OCI-LY7 (cell line): ENCODE data around the gene RPUSD1. TPM values are rescaled to one million over a fixed set of nuclear protein-coding genes. Genes with fewer than 3 reads are reported as not detected.

Experiments used
- BruUV-seq: library from RNA; stranded (reverse); fragments of 400-500 nt; replicated peaks from 2 replicates; lab custom pipeline; 2021; lab: Mats Ljungman, UMichigan
- CTCF ChIA-PET: fragments of 300-600 bp; sonication (Branson Sonifier 250); formaldehyde crosslinking; loops from one replicate; lab custom pipeline; 2022; ENCODE audit warnings: antibody characterized with exemption; ENCODE audit not compliant: unreplicated experiment; lab: Charles Lee
- POLR2A ChIA-PET: fragments of 300-600 bp; sonication (Branson Sonifier 250); formaldehyde crosslinking; loops from one replicate; lab custom pipeline; 2022; ENCODE audit warnings: antibody characterized with exemption; lab: Charles Lee
- DNase-seq: peaks from one replicate; pipeline ENCODE4 v3.0.0-alpha.2; 2015; ENCODE audit warnings: low spot score
- H2AFZ ChIP-seq: fragments of 200-600 bp; sonication (generic), shearing (Covaris generic); 2 replicates; pipeline ENCODE4 v1.6.1; 2014; ENCODE audit warnings: mild to moderate bottlenecking, antibody characterized with exemption, low read length, moderate library complexity
- H3K27ac ChIP-seq: fragments of 200-600 bp; sonication (generic); 2 replicates; pipeline ENCODE4 v1.5.1; 2014; ENCODE audit warnings: mixed run types, low read depth, mild to moderate bottlenecking, moderate library complexity, low read length, inconsistent platforms; ENCODE audit not compliant: poor library complexity, severe bottlenecking
- H3K36me3 ChIP-seq: fragments of 200-600 bp; sonication (generic); 2 replicates; pipeline ENCODE4 v1.6.1; 2014; ENCODE audit warnings: mild to moderate bottlenecking, antibody characterized with exemption, low read length, moderate library complexity, mixed read lengths; ENCODE audit not compliant: insufficient read depth
- H3K4me1 ChIP-seq: fragments of 200-600 bp; sonication (generic); 2 replicates; pipeline ENCODE4 v1.5.1; 2014; ENCODE audit warnings: mild to moderate bottlenecking, low read length; ENCODE audit not compliant: insufficient read depth, poor library complexity, severe bottlenecking
- H3K4me2 ChIP-seq: fragments of 200-600 bp; sonication (generic); 2 replicates; pipeline ENCODE4 v1.6.1; 2014; ENCODE audit warnings: mild to moderate bottlenecking, low read length
- H3K4me3 ChIP-seq: fragments of 200-600 bp; sonication (generic); 2 replicates; pipeline ENCODE4 v1.5.1; 2014; ENCODE audit warnings: mild to moderate bottlenecking, low read depth, low read length; ENCODE audit not compliant: poor library complexity, severe bottlenecking
- H3K79me2 ChIP-seq: fragments of 200-600 bp; sonication (generic); 2 replicates; pipeline ENCODE4 v1.6.1; 2016; ENCODE audit warnings: low read depth, mild to moderate bottlenecking, low read length, moderate library complexity, mixed read lengths; ENCODE audit not compliant: insufficient read depth
- H3K9me2 ChIP-seq: fragments of 200-600 bp; sonication (generic); 2 replicates; pipeline ENCODE4 v1.6.1; 2016; ENCODE audit warnings: mild to moderate bottlenecking, low read length, mixed read lengths; ENCODE audit not compliant: insufficient read depth
- H3K9me3 ChIP-seq: fragments of 200-600 bp; sonication (generic); 2 replicates; pipeline ENCODE4 v1.6.1; 2014; ENCODE audit warnings: mild to moderate bottlenecking, mixed run types, low read length, mixed read lengths
- H4K20me1 ChIP-seq: fragments of 200-600 bp; sonication (generic); 2 replicates; pipeline ENCODE4 v1.6.1; 2014; ENCODE audit warnings: mild to moderate bottlenecking, antibody characterized with exemption, low read length, moderate library complexity, mixed read lengths; ENCODE audit not compliant: insufficient read depth
- EZH2phosphoT487 ChIP-seq: fragments of 200-600 bp; sonication (generic); IDR thresholded peaks from 2 replicates; pipeline ENCODE4 v1.6.1; 2018; ENCODE audit warnings: low read depth, borderline replicate concordance, mild to moderate bottlenecking, mixed run types, antibody characterized with exemption, low read length, moderate library complexity, mixed read lengths
- intact Hi-C: fragments of 100-400 bp; cut with micrococcal nuclease; formaldehyde crosslinking; loops from one replicate; pipeline ENCODE4 v1.10.0; 2022; ENCODE audit not compliant: unreplicated experiment
- total RNA-seq, 2 experiments: library from RNA; depleted of rRNA in 1 of 2; stranded (reverse); fragments of >200 nt in 1 of 2; shearing (Covaris generic) in 1 of 2; gene quantifications; 2 replicates each; pipeline ENCODE4 v1.2.3, GENCODE V29; 2014 to 2022
- TF ChIP-seq, protein P1 (sequence below): fragments of 200-600 bp; sonication (generic); conservative IDR thresholded peaks from 2 replicates; pipeline ENCODE4 v1.5.1; 2014; ENCODE audit warnings: mild to moderate bottlenecking, antibody characterized with exemption, low read length, moderate library complexity, mixed read lengths

Gene RPUSD1
- total RNA-seq, 2 experiments from 2014 or later = 48.6 to 64.1 TPM

DNA sequence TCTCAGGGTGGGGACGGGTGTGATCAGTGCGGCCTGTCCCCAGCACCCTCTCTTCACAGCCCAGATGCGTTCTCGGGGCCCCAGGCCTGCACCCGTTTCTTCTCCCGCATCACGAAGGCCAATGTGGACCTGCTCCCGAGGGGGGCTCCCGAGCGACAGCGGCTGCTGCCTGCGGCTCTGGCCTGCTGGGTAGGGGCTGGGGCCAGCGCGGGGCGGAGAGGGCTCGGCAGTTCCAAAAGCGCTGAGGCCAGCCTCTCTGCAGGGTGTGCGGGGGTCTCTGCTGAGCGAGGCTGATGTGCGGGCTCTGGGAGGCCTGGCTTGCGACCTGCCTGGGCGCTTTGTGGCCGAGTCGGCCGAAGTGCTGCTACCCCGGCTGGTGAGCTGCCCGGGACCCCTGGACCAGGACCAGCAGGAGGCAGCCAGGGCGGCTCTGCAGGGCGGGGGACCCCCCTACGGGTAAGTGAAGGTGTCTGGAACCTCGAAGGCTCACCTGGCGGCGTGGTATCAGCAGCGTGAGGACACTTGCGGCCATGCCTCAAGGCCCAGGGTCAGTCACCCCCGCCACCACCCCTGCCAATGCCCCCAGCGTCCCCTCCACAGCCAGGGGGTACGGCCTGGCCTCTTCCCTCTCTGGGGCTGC lies 23.2 kb downstream of the RPUSD1 start:
- BruUV-seq = no TSS peak
- TF ChIP-seq, protein P1, sequence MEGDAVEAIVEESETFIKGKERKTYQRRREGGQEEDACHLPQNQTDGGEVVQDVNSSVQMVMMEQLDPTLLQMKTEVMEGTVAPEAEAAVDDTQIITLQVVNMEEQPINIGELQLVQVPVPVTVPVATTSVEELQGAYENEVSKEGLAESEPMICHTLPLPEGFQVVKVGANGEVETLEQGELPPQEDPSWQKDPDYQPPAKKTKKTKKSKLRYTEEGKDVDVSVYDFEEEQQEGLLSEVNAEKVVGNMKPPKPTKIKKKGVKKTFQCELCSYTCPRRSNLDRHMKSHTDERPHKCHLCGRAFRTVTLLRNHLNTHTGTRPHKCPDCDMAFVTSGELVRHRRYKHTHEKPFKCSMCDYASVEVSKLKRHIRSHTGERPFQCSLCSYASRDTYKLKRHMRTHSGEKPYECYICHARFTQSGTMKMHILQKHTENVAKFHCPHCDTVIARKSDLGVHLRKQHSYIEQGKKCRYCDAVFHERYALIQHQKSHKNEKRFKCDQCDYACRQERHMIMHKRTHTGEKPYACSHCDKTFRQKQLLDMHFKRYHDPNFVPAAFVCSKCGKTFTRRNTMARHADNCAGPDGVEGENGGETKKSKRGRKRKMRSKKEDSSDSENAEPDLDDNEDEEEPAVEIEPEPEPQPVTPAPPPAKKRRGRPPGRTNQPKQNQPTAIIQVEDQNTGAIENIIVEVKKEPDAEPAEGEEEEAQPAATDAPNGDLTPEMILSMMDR = no peak
- no peak for TF ChIP-seq EZH2phosphoT487

DNA sequence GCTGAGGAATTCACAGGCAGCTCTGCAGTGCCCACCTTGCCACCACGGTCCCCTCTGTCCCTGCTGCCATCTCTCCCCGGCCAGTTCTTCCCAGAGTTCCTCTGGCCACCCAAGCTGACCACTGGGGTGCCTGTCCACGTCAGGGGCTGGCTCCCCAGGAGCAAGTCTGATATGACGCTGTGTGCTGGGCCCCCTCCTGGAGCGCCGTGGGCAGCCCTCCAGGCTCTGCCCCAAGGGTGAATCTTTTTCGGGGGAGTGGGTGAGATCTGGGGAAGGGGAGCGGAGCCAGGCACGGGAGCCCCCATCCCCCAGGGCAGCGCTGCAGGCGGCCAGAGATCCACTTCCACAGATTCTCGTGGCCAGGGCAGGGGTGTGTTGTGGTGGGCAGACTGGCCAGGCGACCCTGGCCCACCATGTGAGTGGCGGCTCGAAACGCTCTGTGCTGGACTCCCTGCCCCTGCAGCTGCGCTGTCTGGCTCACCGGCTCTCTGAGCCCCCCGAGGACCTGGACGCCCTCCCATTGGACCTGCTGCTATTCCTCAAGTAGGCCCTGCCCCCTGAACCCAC lies 23.9 kb downstream of the RPUSD1 start:
- no peaks in the 10 kb centered on the region for H3K9me2 ChIP-seq
- H2AFZ ChIP-seq = no peak overlapping the region
- H3K36me3 ChIP-seq = no peaks in the 10 kb centered on the region
- no peaks in the 10 kb centered on the region for H3K4me1 ChIP-seq
- H3K9me3 ChIP-seq = no peaks in the 10 kb centered on the region
- no peak overlapping the region for H3K4me2 ChIP-seq
- no peak overlapping the region for H3K27ac ChIP-seq
- ChIA-PET CTCF (no interaction called here), POLR2A (no interaction called here)
- no peak overlapping the region for H3K4me3 ChIP-seq
- H3K79me2 ChIP-seq = no peaks in the 10 kb centered on the region
- no peak for DNase-seq
- intact Hi-C loops = no loop called here
- TF ChIP-seq EZH2phosphoT487 = no peak
- TF ChIP-seq, protein P1 = no peak
- H4K20me1 ChIP-seq = no peaks in the 10 kb centered on the region
- no TSS peak for BruUV-seq

More for the DNA sequence above, 23.2 kb downstream of the RPUSD1 start:
- intact Hi-C loops = no loop called here
- no peak overlapping the region for H2AFZ ChIP-seq
- CTCF ChIA-PET = no interaction called here
- no peaks in the 10 kb centered on the region for H3K4me1 ChIP-seq
- no peak overlapping the region for H3K27ac ChIP-seq
- no peaks in the 10 kb centered on the region for H3K9me3 ChIP-seq
- H3K79me2 ChIP-seq = no peaks in the 10 kb centered on the region
- H3K4me3 ChIP-seq = no peak overlapping the region
- H4K20me1 ChIP-seq = no peaks in the 10 kb centered on the region
- no peaks in the 10 kb centered on the region for H3K36me3 ChIP-seq
- no peaks in the 10 kb centered on the region for H3K9me2 ChIP-seq
- no peak for DNase-seq
- POLR2A ChIA-PET = no interaction called here
- H3K4me2 ChIP-seq = no peak overlapping the region
